ENCODE results near the gene ZNF256.

DNA sequence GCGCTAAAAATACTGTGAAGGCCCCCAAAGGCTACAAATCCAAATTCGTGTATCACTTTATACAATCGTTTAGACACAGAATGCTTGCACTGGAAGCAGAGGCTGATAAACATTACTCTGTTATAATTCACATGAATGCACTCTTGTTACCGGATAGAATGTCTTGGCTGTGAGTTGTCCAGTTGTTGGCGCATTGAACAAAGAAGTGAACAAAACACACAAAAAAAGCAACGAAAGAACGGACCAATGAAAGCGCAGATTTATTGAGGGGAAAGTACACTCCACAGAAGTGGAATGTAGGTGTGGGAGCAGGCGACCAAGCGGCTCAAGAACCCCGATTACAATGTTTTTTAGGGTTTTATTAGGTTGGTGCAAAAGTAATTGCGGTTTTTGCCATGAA, 11.8 kb downstream of the ZNF256 start:
- TF ChIP-seq POLR2AphosphoS5 (IDR thresholded peaks at IDR 0.05; ENCODE audit: low read depth, low read length) (no peak), POLR2A (IDR thresholded peaks at IDR 0.05; ENCODE audit: low read depth, low read length) (no peak), TAF1 (IDR thresholded peaks at IDR 0.05; ENCODE audit: borderline replicate concordance, low read depth, low read length) (no peak)
